8988T (cell line): ENCODE data around the gene GAK.

ENCODE experiments used
- DNase-seq: peaks from one replicate; pipeline ENCODE4 v3.0.0; 2011

The GAK gene

GRCh38 chr4:905485-906338 is 26.4 kb downstream of the GAK start:
- DNase-seq = no peak

- DNase-seq = no peak
These were observed 28.8 kb downstream of the GAK start for GRCh38 chr4:903066-904046.

GRCh38 chr4:901192-901910 is 30.8 kb downstream of the GAK start:
- DNase-seq = no peak

- DNase-seq = no peak
These were observed 31.4 kb downstream of the GAK start for GRCh38 chr4:900721-901120.

GRCh38 chr4:900073-900472 is 32.0 kb downstream of the GAK start:
- no peak for DNase-seq

GRCh38 chr4:899556-899906 is 32.6 kb downstream of the GAK start:
- DNase-seq = no peak

GRCh38 chr4:898869-899555 is 33.1 kb downstream of the GAK start:
- no peak for DNase-seq

GRCh38 chr4:898123-898522 is 34.0 kb downstream of the GAK start:
- DNase-seq = no peak

GRCh38 chr4:896630-897029 is 35.5 kb downstream of the GAK start:
- no peak for DNase-seq

- DNase-seq = no peak
These were observed 35.9 kb downstream of the GAK start for GRCh38 chr4:896216-896615.

GRCh38 chr4:895596-895995 is 36.5 kb downstream of the GAK start:
- no peak for DNase-seq

- DNase-seq = no peak
These were observed 38.0 kb downstream of the GAK start for GRCh38 chr4:893995-894705.

- DNase-seq = no peak
These were observed 38.7 kb downstream of the GAK start for GRCh38 chr4:893276-893994.

GRCh38 chr4:892780-893179 is 39.3 kb downstream of the GAK start:
- DNase-seq = no peak

GRCh38 chr4:891747-892146 is 40.4 kb downstream of the GAK start:
- peak; percentile 79 for DNase-seq

GRCh38 chr4:890036-890695 is 42.0 kb downstream of the GAK start:
- DNase-seq = no peak

- DNase-seq = no peak
These were observed 42.6 kb downstream of the GAK start for GRCh38 chr4:889516-889915.

GRCh38 chr4:888029-888428 is 44.1 kb downstream of the GAK start:
- DNase-seq = no peak

GRCh38 chr4:887034-887763 is 44.9 kb downstream of the GAK start:
- DNase-seq = no peak

- DNase-seq = no peak
These were observed 45.9 kb downstream of the GAK start for GRCh38 chr4:886244-886643.
